SK-N-SH (cell line): ENCODE results near the gene HIPK3. TPM values are rescaled to one million over a fixed set of nuclear protein-coding genes. Genes with fewer than 3 reads are reported as not detected.

Experiments
- CTCF ChIA-PET: fragments of 300-600, 350-600 bp; formaldehyde crosslinking; extraction: SDS; loops from one replicate; lab custom pipeline; 2021; lab: Yijun Ruan, JAX
- POLR2A ChIA-PET: fragments of 350-600 bp; sonication (Branson Sonifier 250); formaldehyde crosslinking; extraction: SDS; loops from one replicate; lab custom pipeline; 2020; ENCODE audit warnings: antibody characterized with exemption, inconsistent platforms; lab: Yijun Ruan, JAX
- DNase-seq: peaks from one replicate; pipeline ENCODE4 v3.0.0; 2012
- H2AFZ ChIP-seq: fragments of 200-600 bp; sonication (generic); 2 replicates; pipeline ENCODE4 v1.8.1; 2016; ENCODE audit warnings: antibody characterized with exemption, mild to moderate bottlenecking, low read depth
- H3F3A ChIP-seq: fragments of 200-600 bp; sonication (generic); replicated peaks from 2 replicates; pipeline ENCODE3; 2016; ENCODE audit warnings: antibody characterized with exemption, mild to moderate bottlenecking; ENCODE audit not compliant: insufficient read depth
- H3K27ac ChIP-seq, 2 experiments: fragments of 200-500 bp in 1 of 2; fragments of 200-600 bp in 1 of 2; sonication (Bioruptor generic) in 1 of 2; sonication (generic), shearing (Covaris generic) in 1 of 2; 2 replicates each; pipeline versions ENCODE4 v1.5.1 to v1.6.1; 2014 to 2016; ENCODE audit warnings: low read depth in 2 of 2, inconsistent platforms in 1 of 2, low read length in 1 of 2, mild to moderate bottlenecking in 1 of 2, mixed read lengths in 1 of 2
- H3K27me3 ChIP-seq: fragments of 200-600 bp; sonication (generic), shearing (Covaris generic); 2 replicates; pipeline ENCODE4 v1.6.1; 2016; ENCODE audit warnings: mixed run types; ENCODE audit not compliant: insufficient read depth
- H3K36me3 ChIP-seq, 2 experiments: fragments of 200-500 bp in 1 of 2; fragments of 200-600 bp in 1 of 2; sonication (Bioruptor generic) in 1 of 2; sonication (generic) in 1 of 2; replicated peaks in 1 of 2; 2 replicates each; pipeline versions ENCODE3 to v1.5.1; 2014 to 2016; ENCODE audit warnings: low read length in 1 of 2, mild to moderate bottlenecking in 1 of 2; ENCODE audit not compliant: insufficient read depth in 2 of 2, control insufficient read depth in 1 of 2
- H3K4me1 ChIP-seq, 2 experiments: fragments of 200-500 bp in 1 of 2; fragments of 200-600 bp in 1 of 2; sonication (Bioruptor generic) in 1 of 2; sonication (generic), shearing (Covaris generic) in 1 of 2; 2 replicates each; pipeline versions ENCODE4 v1.5.1 to v1.6.1; 2014 to 2016; ENCODE audit warnings: low read depth in 1 of 2, low read length in 1 of 2, mixed run types in 1 of 2; ENCODE audit not compliant: insufficient read depth in 2 of 2, control insufficient read depth in 1 of 2
- H3K4me2 ChIP-seq: fragments of 200-600 bp; sonication (generic), shearing (Covaris generic); 2 replicates; pipeline ENCODE4 v1.6.1; 2017; ENCODE audit warnings: mixed run types
- H3K4me3 ChIP-seq, 2 experiments: fragments of 200-500 bp in 1 of 2; fragments of 200-600 bp in 1 of 2; sonication (Bioruptor generic) in 1 of 2; sonication (generic), shearing (Covaris generic) in 1 of 2; 2 replicates each; pipeline versions ENCODE4 v1.5.1 to v1.8.1; 2014 to 2016; ENCODE audit warnings: low read depth in 2 of 2, inconsistent platforms in 1 of 2, low read length in 1 of 2, mild to moderate bottlenecking in 1 of 2, mixed read lengths in 1 of 2, moderate library complexity in 1 of 2
- H3K79me2 ChIP-seq: fragments of 200-600 bp; sonication (generic); 2 replicates; pipeline ENCODE4 v1.8.1; 2017; ENCODE audit warnings: mild to moderate bottlenecking; ENCODE audit not compliant: insufficient read depth
- H3K9ac ChIP-seq: fragments of 200-600 bp; sonication (generic); 2 replicates; pipeline ENCODE4 v1.6.1; 2017; ENCODE audit warnings: mixed run types
- H3K9me2 ChIP-seq: fragments of 200-600 bp; sonication (generic); 2 replicates; pipeline ENCODE4 v1.6.1; 2017; ENCODE audit warnings: mixed run types
- H3K9me3 ChIP-seq: fragments of 200-600 bp; sonication (generic); 2 replicates; pipeline ENCODE4 v1.6.1; 2017; ENCODE audit warnings: mixed run types, mild to moderate bottlenecking, moderate library complexity
- H4K20me1 ChIP-seq: fragments of 200-600 bp; sonication (generic); 2 replicates; pipeline ENCODE4 v1.6.1; 2017; ENCODE audit warnings: mild to moderate bottlenecking, mixed run types; ENCODE audit not compliant: insufficient read depth
- FOXJ3 ChIP-seq: sonication (generic); formaldehyde crosslinking; IDR thresholded peaks from 2 replicates; pipeline ENCODE4 v1.5.1; 2020; ENCODE audit warnings: mild to moderate bottlenecking, missing genetic modification reagents
- GATA2 ChIP-seq: sonication (generic); formaldehyde crosslinking; IDR thresholded peaks from 2 replicates; pipeline ENCODE4 v1.5.0; 2020; ENCODE audit warnings: mild to moderate bottlenecking, missing genetic modification reagents
- JUND ChIP-seq: IDR thresholded peaks from 2 replicates; pipeline ENCODE4 v1.4.0; 2012
- MXI1 ChIP-seq: IDR thresholded peaks from 2 replicates; pipeline ENCODE4 v1.6.1; 2012; ENCODE audit warnings: mild to moderate bottlenecking, low read depth, low read length, improper control_type of control experiment
- NRF1 ChIP-seq: IDR thresholded peaks from 2 replicates; pipeline ENCODE4 v1.6.1; 2012; ENCODE audit warnings: low read depth, mild to moderate bottlenecking, low read length
- RFX5 ChIP-seq: IDR thresholded peaks from 2 replicates; pipeline ENCODE4 v1.6.1; 2012; ENCODE audit warnings: mild to moderate bottlenecking, improper control_type of control experiment, low read length
- TAF1 ChIP-seq: IDR thresholded peaks from 2 replicates; pipeline ENCODE4 v1.6.1; 2012; ENCODE audit warnings: low read depth, mild to moderate bottlenecking, low read length, moderate library complexity, borderline replicate concordance
- WGBS: methylation state at CpG from one replicate; pipeline ENCODE4 v1.1.6; 2017; ENCODE audit warnings: low lambda C conversion rate; 5-methylcytosine and 5-hydroxymethylcytosine counted together
- polyA plus RNA-seq, 3 experiments: library from polyadenylated mRNA; depleted of rRNA; stranded (reverse); fragments of >200 nt; gene quantifications; 2 replicates each; pipeline ENCODE4 v1.2.3, GENCODE V29; 2012
- TF ChIP-seq, protein P1 (sequence below): IDR thresholded peaks from 2 replicates; pipeline ENCODE4 v1.4.0; 2012; ENCODE audit warnings: low read depth, borderline replicate concordance
- TF ChIP-seq, protein P2 (sequence below): fragments of 150-350 bp; IDR thresholded peaks from 2 replicates; pipeline ENCODE4 v1.6.1; 2017; ENCODE audit warnings: antibody characterized with exemption, low read length, low read depth, borderline replicate concordance

HIPK3 gene
- polyA plus RNA-seq, 1 of the 3 experiments (the other 2 are of a cell fraction) = 5.2 TPM

DNA sequence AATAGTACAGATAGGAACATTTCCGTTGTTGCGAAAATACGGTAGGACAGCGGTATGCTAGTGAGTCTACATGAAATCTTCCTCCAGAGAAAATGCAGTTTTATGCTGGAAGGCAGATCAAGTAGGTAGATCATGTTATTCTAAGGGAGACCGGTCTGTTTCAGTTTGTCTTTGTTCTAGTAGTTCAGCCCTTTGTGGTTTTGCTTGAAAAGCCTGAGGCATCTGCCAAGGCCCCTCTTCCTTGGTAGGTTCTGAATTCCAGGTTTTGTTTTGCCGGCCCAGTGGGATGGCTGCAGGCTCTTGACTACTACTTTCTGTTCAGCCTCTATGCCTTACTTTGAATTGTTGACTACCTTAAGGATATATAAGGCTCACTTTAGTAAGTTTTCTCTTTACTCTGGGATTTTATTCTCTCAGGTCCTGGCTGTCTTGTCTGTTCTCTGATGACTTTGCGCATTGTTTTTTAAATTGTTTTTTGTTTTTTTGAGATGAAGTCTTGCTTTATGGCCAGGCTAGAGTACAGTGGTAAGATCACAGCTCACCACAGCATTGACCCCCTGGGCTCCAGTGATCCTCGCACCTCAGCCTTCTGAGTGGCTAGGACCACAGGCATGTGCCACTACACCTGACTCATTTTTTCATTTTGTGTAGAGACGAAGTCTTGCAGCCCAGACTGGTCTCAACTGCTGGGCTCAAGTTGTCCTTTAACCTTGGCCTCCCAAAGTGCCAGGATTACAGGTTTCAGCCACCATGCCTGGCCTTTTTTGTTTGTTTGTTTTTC lies 53.7 kb downstream of the HIPK3 start:
- WGBS = 97% methylated on average over 9 of the region's 9 CpGs
- no peak overlapping the region for H3K4me2 ChIP-seq
- no peaks in the 10 kb centered on the region for H3K9me2 ChIP-seq

DNA sequence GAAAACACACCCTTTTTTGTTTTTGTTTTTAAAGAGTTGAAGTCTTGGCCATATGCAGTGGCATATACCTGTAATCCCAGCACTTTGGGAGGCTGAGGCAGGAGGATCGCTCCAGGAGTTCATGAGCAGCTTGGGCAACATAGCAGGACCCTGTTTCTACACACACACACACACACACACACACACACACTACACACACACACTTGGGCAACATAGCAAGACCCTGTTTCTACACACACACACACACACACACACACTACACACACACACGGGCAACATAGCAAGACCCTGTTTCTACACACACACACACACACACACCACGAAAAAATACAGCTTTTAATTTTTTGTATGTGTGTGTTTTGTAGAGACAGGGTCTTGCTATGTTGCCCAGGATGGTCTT lies 54.5 kb downstream of the HIPK3 start:
- no peak overlapping the region for H3K4me3 ChIP-seq
- peaks cover 0 to 3% of the 10 kb centered on the region in 2 experiments for H3K36me3 ChIP-seq
- WGBS = 69% methylated on average over 3 of the region's 3 CpGs
- peaks cover 98% of the 10 kb centered on the region for H3K79me2 ChIP-seq
- no peaks in the 10 kb centered on the region for H3K9me2 ChIP-seq
- no peak overlapping the region for H2AFZ ChIP-seq
- H3K27ac ChIP-seq = no peak overlapping the region
- H4K20me1 ChIP-seq = peaks cover 87% of the 10 kb centered on the region
- DNase-seq = no peak
- ChIA-PET CTCF (no interaction called here), POLR2A (no interaction called here)
- no peak overlapping the region for H3K9ac ChIP-seq
- H3K4me2 ChIP-seq = no peak overlapping the region
- no peaks in the 10 kb centered on the region; the same call in 1 of the 2 replicates for H3K9me3 ChIP-seq
- TF ChIP-seq, protein P1, sequence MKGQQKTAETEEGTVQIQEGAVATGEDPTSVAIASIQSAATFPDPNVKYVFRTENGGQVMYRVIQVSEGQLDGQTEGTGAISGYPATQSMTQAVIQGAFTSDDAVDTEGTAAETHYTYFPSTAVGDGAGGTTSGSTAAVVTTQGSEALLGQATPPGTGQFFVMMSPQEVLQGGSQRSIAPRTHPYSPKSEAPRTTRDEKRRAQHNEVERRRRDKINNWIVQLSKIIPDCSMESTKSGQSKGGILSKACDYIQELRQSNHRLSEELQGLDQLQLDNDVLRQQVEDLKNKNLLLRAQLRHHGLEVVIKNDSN = no peak
- TF ChIP-seq JUND (no peak), RFX5 (no peak), GATA2 (CRISPR knock-in tag) (no peak), NRF1 (no peak), TAF1 (no peak)
- TF ChIP-seq, protein P2, sequence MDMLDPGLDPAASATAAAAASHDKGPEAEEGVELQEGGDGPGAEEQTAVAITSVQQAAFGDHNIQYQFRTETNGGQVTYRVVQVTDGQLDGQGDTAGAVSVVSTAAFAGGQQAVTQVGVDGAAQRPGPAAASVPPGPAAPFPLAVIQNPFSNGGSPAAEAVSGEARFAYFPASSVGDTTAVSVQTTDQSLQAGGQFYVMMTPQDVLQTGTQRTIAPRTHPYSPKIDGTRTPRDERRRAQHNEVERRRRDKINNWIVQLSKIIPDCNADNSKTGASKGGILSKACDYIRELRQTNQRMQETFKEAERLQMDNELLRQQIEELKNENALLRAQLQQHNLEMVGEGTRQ = no peak
- H3K27me3 ChIP-seq = no peaks in the 10 kb centered on the region
- peaks cover 7 to 13% of the 10 kb centered on the region in 2 experiments; a peak in 2 of 4 replicates for H3K4me1 ChIP-seq
- H3F3A ChIP-seq = peaks cover 15% of the 10 kb centered on the region

More for the DNA sequence above, 53.7 kb downstream of the HIPK3 start:
- no peak overlapping the region for H3K4me3 ChIP-seq
- ChIA-PET CTCF (no interaction called here), POLR2A (no interaction called here)
- H3K9ac ChIP-seq = no peak overlapping the region
- H3K9me3 ChIP-seq = no peaks in the 10 kb centered on the region; the same call in 1 of the 2 replicates
- peaks cover 22% of the 10 kb centered on the region for H3F3A ChIP-seq
- H3K36me3 ChIP-seq = peaks cover 0 to 3% of the 10 kb centered on the region in 2 experiments
- peaks cover 7 to 18% of the 10 kb centered on the region in 2 experiments; a peak in 2 of 4 replicates for H3K4me1 ChIP-seq
- no peak overlapping the region for H3K27ac ChIP-seq
- TF ChIP-seq MXI1 = no peak
- TF ChIP-seq FOXJ3 (CRISPR knock-in tag) = no peak
- peaks cover 98% of the 10 kb centered on the region for H3K79me2 ChIP-seq
- H3K27me3 ChIP-seq = no peaks in the 10 kb centered on the region
- DNase-seq = no peak
- no peak overlapping the region for H2AFZ ChIP-seq
- H4K20me1 ChIP-seq = peaks cover 87% of the 10 kb centered on the region
